Endothelial cell of hepatic sinusoid (primary cell): ENCODE results near the gene DNAJB13.

Experiments
- in situ Hi-C: cut with HindIII; loops from 2 replicates; pipeline ENCODE4 v1.10.0; 2017; ENCODE audit warnings: low sequenced_read_pairs

DNAJB13 gene

GRCh38 chr11:73949912-73950311, 914 bp upstream of the DNAJB13 start:
- in situ Hi-C loops = no loop called here

DNA sequence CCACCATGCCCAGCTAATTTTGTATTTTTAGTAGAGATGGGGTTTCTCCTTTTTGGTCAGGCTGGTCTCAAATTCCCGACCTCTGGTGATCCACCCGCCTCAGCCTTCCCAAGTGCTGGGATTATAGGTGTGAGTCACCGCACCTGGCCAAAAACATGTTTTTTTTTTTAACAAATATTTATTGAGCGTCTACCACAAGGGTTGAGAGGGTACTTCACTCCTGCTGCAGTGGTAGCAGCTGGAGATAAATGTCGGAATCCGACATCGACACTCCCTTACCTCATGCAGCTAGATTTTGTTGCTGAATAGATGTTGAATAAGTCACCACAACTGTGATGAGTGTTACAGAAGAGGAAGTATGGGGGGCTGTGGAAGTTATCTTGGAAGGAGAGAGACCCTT, 971 bp downstream of the DNAJB13 start:
- in situ Hi-C loops = no loop called here

- in situ Hi-C loops = no loop called here
Measured at GRCh38 chr11:73956876-73957653, 6.2 kb downstream of the DNAJB13 start.

- in situ Hi-C loops = no loop called here
Measured at GRCh38 chr11:73957654-73958361, 7.0 kb downstream of the DNAJB13 start.

- in situ Hi-C loops = no loop called here
Measured at GRCh38 chr11:73958521-73959141, 7.8 kb downstream of the DNAJB13 start.

GRCh38 chr11:73961321-73961720, 10.5 kb downstream of the DNAJB13 start:
- in situ Hi-C loops = no loop called here

- in situ Hi-C loops = no loop called here
Measured at GRCh38 chr11:73962101-73962705, 11.4 kb downstream of the DNAJB13 start.

GRCh38 chr11:73963861-73964260, 13.0 kb downstream of the DNAJB13 start:
- in situ Hi-C loops = no loop called here

- in situ Hi-C loops = no loop called here
Measured at GRCh38 chr11:73965076-73965763, 14.4 kb downstream of the DNAJB13 start.

- in situ Hi-C loops = no loop called here
Measured at GRCh38 chr11:73965764-73966121, 14.9 kb downstream of the DNAJB13 start.

GRCh38 chr11:73968356-73968966, 17.6 kb downstream of the DNAJB13 start:
- in situ Hi-C loops = no loop called here

- in situ Hi-C loops = no loop called here
Measured at GRCh38 chr11:73969091-73969490, 18.3 kb downstream of the DNAJB13 start.

GRCh38 chr11:73969991-73970800, 19.4 kb downstream of the DNAJB13 start:
- in situ Hi-C loops = no loop called here

GRCh38 chr11:73971175-73971719, 20.4 kb downstream of the DNAJB13 start:
- in situ Hi-C loops = no loop called here

- in situ Hi-C loops = no loop called here
Measured at GRCh38 chr11:73972187-73972586, 21.4 kb downstream of the DNAJB13 start.

DNA sequence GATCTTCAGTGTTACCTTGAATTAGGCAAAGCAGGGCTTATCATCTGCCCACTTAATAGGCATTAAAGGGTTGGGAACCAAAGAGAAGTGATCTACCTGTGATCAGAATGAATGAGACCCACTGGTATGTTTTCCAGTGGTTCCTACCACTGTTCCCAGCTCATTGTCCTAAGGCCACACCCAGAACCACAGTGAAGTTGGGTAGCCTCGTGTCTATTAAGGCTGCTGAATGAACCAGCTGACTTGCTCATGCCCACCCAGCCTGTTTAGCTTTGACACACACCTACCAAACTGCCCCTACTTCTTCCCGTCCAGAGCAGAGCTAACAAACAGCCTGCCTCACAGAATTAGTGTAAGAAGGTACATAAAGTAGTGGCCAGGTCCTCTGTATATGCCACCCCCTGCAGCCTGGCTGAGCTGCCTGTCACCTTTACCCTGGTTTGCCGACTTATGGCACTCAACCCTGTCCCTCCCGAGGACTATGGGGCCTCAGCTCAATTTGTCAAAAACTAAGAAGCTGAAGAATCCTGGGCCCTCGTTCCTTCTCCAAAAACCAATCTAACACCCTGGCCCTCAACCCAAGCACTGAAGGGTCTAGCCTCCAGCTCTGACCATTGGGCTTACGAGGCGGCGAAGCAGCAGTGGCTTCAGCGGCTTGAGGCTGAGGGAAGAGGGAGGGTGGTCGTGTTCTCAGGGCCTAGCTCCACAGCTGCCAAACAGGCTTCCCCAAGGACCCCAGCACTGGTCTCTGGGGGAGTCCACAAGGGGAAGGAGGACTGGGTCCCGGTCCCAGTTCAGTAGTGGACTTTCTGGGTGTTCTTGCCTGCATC, 22.0 kb downstream of the DNAJB13 start:
- in situ Hi-C loops = no loop called here

DNA sequence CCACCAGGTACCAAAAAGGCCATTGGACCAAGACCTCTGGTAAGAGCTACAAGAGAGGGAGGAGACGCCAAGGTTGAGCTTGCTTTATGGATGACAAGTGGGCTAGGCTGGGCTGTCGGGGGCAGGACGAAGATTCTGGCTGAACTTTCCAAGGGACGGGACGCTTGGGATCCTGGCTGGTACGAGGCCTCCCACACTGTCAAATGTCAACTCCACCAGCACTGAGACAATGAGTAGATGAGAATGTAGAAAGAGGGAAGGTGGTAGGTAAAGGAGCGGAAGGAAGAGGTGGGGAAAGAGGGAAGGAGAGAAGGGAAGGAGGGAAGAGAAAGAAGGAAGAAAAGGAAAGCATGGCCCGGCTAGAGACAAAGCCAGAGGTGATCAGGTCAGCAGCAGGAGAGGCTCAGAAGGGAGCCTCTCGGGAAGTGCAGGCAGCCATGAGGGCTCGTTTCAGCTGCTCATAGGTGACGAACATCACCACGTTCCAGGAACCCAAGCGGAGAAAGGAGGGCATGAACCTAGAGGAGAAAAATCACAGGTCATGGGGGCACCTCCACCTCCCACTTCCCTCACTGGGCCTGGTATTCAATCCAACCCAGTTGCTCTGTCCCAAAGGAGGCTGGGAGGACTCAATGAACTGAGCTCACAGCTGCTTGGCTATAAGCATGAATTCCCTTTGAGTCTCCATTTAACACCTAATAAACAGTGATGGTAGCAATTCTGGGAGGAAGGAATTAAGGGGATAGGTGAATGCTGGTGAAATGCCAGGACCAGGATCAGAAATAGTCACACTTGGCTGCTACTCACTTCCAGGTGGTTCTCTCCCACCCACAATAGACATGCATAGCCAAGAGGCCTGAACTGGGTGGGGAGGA, 24.0 kb downstream of the DNAJB13 start:
- in situ Hi-C loops = no loop called here

DNA sequence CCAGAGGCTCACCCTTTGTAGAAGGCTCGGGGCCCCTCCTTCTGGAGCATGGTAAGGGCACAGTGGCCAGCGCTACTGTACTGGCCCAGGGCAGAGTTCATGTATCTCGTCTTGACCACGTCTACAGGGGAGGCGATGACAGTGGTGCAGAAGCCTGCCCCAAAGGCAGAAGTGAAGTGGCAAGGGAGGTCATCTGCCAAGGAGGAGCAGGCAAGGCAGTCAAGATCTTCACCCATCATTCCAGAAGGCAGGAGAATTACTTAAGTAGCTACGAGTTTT, 24.6 kb downstream of the DNAJB13 start:
- in situ Hi-C loops = no loop called here
